GM03348 (cell line): Measurements from ENCODE around the gene ZNF687.

ENCODE experiments used
- DNase-seq: peaks from one replicate; pipeline ENCODE4 v3.0.0; 2012; ENCODE audit warnings: low spot score

ZNF687 gene

GRCh38 chr1:151277249-151277648 is 4.8 kb upstream of the ZNF687 start:
- DNase-seq: no peak

GRCh38 chr1:151281225-151281968 is 702 bp upstream of the ZNF687 start:
- DNase-seq: peak; percentile 95

DNA sequence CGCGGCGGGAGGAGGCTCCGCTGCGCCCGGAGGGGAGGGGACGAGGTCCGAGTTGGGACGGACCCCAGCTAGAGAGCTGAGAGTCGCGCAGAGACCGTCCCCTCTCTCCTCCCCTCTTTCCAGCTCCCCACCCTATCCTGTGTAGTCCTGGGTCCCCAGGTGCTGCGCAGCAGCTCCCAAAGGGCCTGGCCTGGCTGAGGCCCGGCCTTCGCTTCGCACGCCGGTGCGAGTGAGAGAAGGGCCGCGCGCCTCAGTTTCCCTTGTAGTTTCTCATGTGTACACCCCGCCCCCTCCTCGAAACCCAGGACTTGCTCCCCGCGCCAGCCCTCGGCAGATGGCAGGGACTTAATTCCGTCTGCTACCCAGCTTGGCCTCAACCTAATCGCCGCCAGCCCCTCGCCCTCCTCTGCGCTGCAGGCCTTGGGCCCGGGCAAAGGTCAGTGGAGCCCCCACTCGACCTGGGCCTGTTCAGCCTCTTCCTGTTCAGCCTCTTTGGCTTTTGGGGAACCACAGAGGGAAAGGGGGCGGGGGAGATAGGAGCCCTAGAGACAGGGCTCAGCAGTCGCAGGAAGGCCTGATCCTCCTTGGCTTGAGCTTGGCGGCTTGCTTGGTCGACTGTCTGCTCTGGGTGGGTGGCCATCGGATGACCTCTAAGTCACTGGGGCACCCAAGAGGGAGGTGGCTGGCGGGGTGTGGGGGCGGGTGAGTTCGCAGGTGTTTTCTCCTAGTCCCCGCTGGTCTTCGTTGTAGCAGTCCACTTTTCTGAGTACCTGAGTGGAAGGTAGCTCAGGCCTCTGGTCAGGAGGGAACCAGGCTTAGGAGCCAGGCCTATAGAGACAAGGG is 1.0 kb downstream of the ZNF687 start:
- no peak for DNase-seq

DNA sequence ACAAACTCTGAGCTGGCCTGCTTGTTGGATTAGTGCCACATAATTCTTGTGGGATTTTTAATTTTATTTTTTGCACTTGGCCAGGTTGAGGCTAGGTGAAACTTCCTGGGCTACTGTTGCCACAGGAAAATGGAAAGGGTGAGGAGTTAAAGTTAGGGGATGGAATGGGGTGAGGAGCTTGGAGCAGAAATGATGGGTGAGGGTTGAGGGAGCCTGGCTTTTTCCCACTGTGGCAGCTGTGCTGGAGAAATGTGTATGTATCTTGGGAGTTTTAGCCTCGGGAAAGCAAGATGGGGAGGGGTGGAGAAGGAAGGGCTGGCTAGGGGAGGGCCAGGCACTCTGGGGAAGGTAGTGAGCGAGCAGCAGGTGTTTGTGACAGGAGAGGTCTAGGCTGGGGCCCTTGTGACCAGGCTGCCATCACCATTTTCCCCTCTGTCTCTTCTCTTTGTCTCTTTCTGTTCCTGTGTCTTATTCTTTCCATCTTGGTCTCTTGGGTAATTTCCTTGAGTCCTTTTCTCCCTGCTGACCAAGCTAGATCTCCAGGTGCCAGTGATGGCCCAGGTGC is 2.0 kb downstream of the ZNF687 start:
- no peak for DNase-seq

DNA sequence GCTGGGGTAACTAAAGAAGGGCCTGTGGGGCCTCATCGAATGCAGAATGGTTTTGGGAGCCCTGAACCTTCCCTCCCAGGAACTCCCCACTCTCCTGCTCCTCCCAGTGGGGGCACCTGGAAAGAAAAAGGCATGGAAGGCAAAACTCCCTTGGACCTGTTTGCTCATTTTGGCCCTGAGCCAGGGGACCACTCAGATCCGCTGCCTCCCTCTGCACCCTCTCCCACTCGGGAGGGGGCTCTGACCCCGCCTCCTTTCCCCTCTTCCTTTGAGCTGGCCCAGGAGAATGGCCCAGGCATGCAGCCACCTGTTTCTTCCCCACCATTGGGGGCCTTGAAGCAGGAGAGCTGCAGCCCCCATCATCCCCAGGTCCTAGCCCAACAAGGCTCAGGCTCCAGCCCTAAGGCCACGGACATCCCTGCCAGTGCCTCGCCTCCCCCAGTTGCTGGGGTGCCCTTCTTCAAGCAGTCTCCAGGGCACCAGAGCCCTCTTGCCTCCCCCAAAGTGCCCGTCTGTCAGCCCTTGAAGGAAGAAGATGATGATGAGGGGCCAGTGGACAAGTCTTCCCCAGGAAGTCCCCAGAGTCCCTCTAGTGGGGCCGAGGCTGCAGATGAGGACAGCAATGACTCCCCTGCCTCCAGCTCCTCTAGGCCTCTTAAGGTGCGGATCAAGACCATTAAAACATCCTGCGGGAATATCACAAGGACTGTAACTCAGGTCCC is 4.7 kb downstream of the ZNF687 start:
- no peak for DNase-seq

DNA sequence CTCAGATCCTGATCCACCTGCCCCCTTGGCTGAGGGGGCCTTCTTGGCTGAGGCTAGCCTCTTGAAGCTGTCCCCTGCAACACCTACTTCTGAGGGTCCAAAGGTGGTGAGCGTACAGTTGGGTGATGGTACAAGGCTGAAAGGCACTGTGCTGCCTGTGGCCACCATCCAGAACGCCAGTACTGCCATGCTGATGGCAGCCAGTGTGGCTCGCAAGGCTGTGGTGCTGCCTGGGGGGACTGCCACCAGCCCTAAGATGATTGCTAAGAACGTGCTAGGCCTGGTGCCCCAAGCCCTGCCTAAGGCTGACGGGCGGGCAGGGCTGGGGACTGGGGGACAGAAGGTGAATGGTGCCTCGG is 5.2 kb downstream of the ZNF687 start:
- no peak for DNase-seq

- no peak for DNase-seq
Observed at GRCh38 chr1:151287767-151288500, 5.8 kb downstream of the ZNF687 start.

DNA sequence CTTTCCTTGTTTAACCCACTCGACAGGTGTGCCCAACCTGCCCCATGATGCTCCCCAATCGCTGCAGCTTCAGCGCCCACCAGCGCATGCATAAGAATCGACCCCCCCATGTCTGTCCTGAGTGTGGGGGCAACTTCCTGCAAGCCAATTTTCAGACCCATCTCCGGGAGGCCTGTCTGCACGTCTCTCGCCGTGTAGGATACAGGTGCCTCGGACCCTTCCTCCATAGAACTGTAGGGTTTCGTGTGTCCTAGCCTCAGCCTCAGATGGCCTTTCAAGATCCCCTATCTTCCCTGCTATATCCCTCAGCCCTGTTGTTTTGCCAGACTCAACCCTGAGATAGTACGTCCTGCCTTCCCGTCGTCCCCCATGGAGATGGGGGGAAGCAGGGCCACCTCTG is 6.4 kb downstream of the ZNF687 start:
- DNase-seq: no peak

- no peak for DNase-seq
Observed at GRCh38 chr1:151289080-151289935, 7.2 kb downstream of the ZNF687 start.

- no peak for DNase-seq
Observed at GRCh38 chr1:151289991-151290708, 8.1 kb downstream of the ZNF687 start.

DNA sequence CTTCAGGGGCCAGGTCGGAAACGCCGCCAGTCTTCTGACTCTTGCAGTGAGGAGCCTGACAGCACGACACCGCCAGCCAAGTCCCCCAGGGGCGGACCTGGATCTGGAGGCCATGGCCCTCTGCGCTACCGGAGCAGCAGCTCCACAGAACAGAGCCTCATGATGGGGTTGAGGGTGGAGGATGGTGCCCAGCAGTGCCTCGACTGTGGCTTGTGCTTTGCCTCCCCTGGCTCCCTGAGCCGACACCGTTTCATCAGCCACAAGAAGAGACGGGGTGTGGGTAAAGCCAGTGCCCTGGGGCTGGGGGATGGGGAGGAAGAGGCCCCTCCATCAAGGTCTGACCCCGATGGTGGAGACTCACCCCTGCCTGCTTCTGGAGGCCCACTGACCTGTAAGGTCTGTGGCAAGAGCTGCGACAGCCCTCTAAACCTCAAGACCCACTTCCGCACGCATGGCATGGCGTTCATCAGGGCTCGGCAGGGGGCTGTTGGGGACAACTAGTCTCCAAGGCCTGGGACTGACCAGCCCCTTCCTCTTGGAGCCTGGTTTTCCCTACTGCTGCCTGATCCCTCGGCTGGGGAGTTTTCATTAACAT is 8.7 kb downstream of the ZNF687 start:
- no peak for DNase-seq

- no peak for DNase-seq
Observed at GRCh38 chr1:151292207-151293030, 10.3 kb downstream of the ZNF687 start.

- DNase-seq: no peak
Observed at GRCh38 chr1:151293093-151293492, 11.0 kb downstream of the ZNF687 start.

- no peak for DNase-seq
Observed at GRCh38 chr1:151294742-151295462, 12.8 kb downstream of the ZNF687 start.

- DNase-seq: peak; percentile 24
Observed at GRCh38 chr1:151309811-151310323, 27.8 kb downstream of the ZNF687 start.

- no peak for DNase-seq
Observed at GRCh38 chr1:151311011-151311410, 28.9 kb downstream of the ZNF687 start.

DNA sequence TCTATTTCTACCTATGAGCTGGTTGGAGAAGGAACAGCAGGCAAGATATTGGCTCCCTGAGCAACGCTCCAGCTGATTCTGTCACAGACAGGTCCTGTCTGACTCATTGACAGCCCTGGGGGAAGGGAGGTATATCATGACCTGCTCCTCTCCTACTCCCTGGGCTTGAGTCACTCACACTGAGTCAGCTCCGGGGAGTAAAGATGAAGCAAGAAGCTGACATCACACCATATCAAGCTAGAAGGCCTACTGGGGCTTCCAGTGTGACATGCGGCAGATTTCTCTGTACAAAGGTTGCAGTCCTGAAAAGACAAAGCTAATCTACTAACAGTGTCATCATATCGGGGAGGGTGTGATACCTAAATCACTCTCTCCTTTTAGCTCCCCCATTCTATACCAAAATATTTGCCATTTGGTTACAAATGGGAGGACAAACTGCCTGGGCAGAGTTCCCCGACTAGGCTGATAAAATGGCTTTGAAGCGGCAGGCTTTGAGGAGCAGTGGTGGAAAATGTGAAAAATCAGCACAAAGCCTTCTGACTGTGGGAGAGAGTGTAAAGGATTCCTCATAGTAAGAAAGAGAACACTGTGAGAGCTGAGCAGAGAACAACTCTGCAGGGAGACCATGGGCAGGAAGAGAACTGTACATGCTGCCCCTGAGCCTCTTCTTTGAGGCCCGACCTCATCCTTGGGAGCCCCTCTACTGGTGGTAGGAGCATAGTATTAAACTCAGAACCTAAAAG is 29.7 kb downstream of the ZNF687 start:
- DNase-seq: peak; percentile 95
